IPS DF 4.7 (cell line): Measurements from ENCODE around the gene TNFAIP6.

Experiments
- DNase-seq: peaks from one replicate; pipeline ENCODE4 v3.0.0-alpha.2; 2013; ENCODE audit warnings: low spot score; ENCODE audit errors: extremely low read depth

TNFAIP6 gene

DNA sequence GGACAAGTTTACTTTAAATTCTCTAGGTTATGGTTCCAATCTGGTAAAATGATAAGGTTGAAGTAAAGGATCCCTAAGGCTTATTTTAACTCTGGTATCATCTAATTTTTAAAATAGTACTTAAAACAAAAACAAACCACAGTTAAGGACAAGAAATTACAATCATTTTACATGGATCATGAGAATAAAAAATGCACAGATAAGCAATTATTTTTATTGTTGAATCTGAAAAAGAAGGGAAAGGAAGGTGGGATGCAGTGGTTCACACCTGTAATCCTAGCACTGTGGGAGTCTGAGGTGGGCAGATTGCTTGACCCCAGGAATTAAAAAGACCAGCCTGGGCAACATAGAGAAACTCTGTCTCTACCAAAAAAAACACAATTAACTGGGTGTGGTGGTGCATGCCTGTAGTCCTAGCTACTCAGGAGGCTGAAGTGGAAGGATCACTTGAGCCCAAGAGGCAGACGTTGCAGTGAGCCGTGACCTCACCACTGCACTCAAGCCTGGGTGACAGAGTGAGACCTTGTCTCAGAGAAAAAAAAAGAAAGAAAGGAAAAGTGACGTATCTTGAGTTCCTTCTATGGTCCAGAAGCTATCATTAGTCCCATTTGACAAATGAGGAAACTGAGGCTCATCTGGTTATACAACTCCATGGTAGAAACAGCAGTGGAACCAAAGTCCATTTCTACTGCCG lies 2.5 kb downstream of the TNFAIP6 start:
- DNase-seq = no peak

DNA sequence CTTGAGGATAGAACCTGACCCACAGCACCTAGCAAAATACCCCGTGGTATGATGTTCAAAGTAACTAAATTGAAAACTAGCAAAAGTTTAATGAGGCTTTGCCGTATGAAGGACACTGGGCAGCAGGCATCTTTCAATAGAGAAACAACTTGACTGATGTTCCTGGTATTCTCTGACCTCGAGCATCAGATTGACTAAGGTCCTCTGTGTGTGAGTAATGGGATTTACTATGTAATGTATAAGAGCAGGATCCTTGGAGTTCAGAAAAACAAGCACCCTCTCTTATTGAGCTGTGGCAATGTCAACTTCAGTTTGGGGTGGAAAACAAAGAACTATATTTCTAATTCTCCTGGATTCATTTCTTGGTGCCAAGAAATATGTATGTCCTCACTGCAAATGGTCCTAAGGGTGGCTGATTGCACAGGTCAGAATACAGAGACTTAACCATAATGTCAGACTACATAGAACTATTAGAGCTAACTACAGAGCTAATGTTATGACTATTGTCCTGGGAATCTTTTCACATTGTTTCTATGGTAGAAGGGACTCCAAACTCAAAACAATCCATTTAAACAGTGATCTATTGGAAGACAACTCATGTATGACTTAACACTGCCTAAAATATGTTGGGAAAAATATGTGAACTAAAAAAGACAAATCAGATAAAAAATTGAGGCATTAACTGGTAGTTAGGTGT lies 4.4 kb downstream of the TNFAIP6 start:
- no peak for DNase-seq

DNA sequence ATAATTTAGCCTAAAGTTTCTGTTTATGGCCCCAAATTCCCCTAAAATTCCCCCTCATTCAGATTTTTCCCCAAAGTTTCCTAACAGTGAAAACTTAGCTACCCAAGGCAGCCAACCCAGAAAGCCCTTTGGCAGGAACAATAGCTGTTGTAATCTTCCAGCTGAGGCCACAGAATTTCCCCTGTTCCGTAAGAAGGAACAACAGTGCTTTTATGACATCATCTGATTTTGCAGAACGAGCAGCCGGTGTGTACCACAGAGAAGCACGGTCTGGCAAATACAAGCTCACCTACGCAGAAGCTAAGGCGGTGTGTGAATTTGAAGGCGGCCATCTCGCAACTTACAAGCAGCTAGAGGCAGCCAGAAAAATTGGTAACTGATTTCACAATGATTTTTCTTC lies 6.3 kb downstream of the TNFAIP6 start:
- no peak for DNase-seq

DNA sequence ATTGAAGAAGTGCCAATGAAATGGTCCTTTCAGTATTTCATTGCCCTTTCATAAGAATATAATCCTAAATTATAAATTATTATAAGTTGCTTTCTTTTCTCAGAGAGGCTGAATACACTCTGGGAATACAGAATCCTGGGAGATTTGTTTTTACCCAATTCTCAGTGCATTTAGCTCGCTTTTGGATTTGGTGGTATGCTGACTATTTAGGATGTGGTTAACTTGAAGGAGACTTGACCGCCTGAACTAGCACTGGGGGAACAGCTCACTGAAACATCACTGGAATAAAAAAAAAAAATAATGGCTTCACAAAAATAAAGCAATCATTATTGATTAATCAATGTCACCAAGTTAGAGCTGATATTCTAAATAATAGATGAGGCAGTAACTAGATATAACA lies 10.2 kb downstream of the TNFAIP6 start:
- no peak for DNase-seq

DNA sequence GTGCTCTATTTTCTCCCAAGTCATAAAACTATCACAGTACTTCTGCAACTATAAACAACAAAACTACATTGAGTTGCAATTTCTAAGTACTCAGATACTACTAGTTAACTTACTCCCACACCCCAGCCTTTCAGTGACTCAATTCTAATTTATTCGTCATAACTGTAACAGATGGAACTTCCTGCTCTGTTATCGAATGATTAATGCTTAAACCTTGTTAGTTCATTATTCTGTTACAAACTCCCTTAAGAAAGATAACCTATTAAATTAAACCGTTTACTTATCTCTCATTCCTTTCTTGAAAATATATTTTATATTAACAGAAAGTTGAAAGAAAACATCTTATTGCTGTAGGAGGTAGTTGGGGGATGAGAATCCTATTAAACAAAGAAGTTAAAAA lies 17.0 kb downstream of the TNFAIP6 start:
- DNase-seq = no peak

DNA sequence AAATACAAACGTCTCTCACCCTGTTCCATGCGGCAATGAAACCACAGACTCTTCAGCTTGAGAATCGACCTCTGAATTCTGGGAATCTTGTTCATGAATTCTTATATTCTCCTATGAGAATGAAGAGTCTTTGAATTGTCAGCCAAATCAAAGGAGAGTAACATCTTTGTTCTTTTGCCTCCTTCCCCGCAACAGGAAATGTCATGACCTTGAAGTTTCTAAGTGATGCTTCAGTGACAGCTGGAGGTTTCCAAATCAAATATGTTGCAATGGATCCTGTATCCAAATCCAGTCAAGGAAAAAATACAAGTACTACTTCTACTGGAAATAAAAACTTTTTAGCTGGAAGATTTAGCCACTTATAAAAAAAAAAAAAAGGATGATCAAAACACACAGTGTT lies 21.8 kb downstream of the TNFAIP6 start:
- DNase-seq = no peak

DNA sequence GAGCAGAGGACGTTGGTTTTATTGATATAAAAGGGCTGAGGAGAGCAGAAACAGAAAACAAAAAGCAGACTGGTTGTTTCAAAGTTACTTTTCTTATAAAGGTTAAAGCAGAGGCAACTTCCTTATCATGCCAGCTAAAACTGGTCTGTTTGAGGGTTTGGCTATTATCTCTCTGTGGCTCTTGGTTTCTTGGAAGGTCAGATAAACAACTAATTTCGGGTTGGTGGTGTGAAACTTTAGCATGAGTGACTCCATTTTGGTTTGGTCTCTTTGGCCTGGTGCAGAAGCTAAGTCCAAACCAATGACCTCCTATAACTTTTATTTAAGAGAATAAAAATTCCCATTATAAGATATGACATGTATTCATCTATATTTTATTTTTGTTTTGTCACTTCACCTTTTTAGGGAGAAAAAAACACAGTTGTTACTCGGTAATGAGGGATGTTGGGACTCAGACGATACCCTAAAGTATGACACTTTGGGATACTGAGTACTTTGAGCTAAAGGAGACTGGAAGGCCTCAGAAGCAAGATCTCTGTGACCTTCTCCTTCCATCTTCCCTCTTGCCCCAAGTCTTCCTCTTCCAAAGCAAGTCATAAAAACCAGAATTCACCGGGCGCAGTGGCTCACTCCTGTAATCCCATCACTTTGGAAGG lies 23.3 kb downstream of the TNFAIP6 start:
- no peak for DNase-seq

DNA sequence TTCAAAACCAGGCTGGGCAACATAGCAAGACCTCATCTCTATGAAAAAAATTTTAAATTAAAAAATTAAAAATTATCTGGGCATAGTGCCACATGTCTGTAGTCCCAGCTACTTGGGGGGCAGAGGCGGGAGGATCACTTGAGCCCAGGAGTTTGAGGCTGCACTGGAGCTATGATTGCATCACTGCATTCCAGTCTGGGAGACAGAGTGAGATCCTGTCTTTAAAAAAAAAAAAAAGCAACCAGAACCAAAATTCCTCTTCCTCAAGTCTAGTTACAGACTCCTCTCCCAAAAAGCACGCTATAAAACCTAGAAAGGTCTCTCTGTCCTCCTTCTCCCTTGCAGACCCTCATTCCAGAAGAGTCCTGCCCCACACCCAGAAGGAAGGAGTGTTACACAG lies 23.9 kb downstream of the TNFAIP6 start:
- DNase-seq = no peak

DNA sequence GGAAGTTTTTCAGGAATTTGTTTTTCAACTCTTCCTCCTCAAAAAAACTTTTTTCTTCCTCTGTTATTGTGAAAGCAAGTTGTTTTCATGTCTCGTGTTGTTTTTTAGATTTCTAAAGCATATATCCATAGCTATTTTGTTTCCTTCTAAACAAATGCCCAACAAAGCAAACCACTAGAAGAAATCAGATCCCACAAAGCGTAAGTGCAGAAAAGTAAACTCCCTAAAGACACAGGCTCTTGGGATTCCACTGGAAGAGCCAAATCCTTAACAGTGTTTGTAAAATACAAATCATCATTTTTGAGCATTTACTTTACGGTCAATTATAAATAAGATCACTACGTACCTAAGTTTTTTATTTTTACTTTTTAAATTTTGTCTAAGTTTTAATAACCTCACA lies 30.6 kb downstream of the TNFAIP6 start:
- DNase-seq = no peak

DNA sequence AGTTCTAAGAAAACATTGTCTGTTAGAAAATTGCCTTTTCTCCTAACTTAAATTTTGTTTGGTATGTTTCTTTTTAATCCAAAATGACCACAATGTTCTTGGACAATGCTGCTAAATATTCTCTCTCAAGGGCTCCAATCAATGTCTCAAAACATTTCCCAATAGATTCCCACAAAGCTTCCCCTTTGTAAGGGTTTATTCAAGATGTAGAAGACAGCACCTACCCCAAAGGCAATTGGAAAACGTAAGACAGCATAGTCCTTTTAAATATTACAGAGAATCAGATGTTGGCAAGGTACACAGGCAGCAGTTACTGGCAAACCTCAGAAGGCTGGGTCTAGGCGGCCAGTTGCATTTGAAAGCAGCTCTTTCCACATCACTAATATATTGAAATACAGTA lies 34.0 kb downstream of the TNFAIP6 start:
- no peak for DNase-seq

DNA sequence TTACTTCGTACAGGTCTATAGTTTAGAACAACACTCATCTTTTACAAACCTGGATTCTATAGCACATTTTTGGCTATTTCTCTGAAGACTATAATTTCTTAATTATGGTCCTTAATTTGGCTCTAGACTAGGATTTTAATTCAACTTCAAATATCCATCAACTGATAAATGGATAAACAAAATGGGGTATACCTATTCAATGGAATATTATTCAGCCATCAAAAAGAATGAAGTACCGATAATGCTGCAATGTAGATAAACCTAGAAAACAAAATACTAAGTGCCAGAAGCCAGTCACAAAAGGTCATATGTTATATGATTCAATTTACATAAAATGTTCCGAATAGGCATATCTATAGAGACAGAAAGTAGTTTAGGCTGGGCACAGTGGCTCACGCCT lies 37.1 kb downstream of the TNFAIP6 start:
- no peak for DNase-seq

DNA sequence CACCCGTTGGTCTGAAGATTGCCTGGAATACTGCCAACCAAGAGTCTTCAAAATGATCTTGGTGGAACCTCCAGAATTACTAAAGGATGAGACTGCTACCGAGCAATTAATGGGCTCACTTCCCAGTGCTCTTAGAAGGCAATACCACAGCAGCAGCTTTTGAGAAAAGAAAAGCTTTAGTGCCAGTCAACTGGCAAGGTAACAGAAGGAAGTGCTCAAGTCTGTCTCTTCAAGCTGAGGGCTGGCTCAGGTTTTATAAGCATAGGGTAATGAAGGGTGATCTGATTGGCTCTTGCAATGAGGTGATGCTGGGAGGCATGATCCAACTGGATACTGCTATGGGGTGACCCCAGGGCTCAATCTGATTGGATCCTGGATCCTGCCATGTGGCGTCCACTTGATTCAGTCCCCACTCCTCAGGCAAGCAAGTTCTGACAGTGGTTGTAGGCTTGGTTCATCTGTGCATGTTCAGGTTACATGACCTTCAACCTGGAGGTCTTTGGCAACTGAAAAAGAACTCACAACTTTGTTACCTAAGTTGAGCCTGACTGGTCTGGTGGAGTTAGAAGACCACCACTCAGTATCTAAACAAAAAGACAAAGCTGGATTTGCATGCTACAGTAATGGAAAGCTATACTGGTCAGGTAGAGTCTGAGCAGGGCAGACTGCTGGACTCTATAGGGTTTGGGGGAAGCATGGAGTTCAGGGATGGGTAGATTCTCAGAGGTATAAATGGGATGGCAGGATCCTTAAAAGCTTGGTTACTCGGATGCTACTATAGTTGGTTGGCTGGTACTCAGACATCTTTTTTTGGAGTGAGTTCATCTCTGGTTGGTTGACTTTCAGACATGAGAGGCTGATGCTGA lies 38.4 kb downstream of the TNFAIP6 start:
- no peak for DNase-seq

DNA sequence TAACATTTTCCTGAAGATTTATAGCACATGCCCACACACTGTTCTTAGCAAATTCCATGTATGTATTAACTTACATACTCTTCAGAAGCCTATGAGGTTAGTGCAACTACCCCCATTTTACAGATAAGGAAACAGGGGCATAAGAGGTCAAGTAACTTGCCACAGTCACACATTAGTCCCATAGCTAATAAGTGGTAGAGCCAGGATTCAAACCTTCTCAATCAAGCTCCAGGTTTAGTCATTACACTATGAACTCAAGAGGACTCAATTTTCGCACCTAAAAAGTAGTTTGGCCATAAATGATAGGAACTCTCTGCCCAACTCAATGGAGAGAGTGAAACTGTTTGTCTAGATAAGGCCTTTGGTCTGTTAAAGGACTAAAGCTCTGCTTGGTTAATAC lies 42.6 kb downstream of the TNFAIP6 start:
- no peak for DNase-seq

DNA sequence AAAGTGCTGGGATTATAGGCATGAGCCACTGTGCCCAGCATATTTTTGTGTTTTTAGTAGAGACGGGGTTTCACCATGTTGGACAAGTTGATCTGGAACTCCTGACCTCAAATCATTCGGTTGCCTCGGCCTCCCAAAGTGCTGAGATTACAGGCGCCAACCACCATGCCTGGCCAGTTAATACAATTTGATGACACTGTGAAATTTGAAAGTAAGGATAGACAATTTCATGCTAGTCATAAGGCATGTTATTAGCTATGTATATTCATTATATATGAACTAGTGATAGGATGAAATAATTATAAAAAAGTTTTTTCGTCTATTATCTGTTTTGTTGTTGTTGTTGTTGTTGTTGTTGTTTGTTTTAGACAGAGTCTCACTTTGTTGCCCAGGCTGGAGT lies 43.8 kb downstream of the TNFAIP6 start:
- no peak for DNase-seq

DNA sequence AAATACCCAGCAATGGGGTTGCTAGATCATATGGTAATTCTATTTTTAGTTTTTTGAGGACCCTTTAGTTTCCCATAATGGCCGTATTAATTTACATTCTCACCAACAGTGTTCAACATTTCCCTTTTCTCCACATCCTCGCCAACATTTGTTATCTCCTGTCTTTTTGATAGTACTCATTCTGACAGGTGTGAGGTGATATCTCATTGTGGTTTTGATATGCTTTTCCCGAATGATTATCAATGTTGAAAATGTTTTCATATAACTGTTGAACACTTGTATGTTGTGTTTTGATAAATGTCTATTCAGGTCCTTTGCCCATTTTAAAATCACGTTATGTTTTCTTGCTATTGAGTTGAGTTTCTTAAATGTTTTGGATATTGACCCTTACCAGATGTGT lies 46.5 kb downstream of the TNFAIP6 start:
- no peak for DNase-seq

DNA sequence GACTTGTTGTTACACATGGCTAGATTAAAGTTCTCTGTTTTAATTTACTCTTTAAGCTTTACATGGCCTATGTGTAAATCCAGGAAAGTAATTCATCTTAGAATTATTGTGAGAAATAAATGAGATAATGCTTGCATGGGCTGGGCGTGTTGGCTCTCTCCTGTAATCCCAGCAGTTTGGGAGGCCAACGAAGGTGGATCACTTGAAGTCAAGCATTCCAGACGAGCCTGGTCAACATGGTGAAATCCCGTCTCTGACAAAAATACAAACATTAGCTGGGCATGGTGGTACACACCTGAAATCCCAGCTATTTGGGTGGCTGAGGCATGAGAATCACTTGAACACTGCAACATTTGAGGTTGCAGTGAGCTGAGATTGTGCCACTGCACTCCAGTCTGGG lies 48.0 kb downstream of the TNFAIP6 start:
- no peak for DNase-seq

DNA sequence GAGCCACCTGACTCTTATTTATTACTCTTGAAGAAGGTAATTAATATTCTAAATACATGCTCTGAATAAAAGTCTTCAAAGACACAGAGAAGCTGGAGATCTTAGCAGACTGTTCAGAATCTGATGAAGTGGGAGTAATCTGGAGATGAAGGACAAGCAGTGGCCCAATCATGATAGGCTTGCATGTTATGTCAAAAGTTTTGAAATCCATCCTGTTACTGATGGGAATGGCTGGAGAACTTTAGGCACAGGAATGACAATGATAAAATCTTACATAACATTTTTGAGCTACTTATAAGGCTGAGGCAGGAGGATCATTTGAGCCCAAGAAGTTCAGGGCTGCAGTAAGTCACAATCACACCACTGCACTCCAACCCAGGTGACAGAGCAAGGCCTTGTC lies 49.9 kb downstream of the TNFAIP6 start:
- no peak for DNase-seq

DNA sequence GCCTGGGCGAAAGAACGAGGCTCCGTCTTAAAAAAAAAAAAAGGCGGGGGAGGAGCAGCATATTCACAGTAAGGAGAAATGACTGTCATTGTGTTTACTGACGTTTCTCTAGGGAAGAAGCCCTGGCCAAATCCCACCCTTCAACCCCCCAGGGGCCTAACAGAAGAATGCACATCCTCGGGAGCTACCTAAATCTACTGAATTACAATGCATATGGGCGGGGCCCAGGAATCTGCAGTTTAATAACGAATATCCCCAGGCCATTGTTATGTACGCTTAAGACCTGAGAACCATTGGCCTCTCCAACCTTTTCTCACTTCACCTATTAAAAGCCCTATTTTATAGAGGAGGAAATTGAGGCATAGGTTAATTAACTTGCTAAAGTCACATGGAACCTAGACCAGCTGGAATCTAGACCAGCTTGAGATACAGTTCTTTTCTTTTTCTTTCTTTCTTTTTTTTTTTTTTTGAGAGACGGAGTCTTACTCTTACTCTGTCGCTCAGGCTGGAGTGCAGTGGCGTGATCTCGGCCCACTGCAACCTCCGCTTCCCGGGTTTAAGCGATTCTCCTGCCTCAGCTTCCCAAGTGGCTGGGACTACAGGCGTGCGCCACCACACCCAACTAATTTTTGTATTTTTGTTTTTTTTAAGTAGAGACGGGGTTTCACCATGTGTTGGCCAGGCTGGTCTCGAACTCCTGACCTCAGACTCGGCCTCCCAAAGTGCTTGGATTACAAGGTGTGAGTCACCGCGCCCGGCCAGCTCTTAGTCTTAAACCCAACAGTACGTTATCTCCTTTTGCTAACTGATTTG lies 51.6 kb downstream of the TNFAIP6 start:
- DNase-seq = peak; percentile 64

DNA sequence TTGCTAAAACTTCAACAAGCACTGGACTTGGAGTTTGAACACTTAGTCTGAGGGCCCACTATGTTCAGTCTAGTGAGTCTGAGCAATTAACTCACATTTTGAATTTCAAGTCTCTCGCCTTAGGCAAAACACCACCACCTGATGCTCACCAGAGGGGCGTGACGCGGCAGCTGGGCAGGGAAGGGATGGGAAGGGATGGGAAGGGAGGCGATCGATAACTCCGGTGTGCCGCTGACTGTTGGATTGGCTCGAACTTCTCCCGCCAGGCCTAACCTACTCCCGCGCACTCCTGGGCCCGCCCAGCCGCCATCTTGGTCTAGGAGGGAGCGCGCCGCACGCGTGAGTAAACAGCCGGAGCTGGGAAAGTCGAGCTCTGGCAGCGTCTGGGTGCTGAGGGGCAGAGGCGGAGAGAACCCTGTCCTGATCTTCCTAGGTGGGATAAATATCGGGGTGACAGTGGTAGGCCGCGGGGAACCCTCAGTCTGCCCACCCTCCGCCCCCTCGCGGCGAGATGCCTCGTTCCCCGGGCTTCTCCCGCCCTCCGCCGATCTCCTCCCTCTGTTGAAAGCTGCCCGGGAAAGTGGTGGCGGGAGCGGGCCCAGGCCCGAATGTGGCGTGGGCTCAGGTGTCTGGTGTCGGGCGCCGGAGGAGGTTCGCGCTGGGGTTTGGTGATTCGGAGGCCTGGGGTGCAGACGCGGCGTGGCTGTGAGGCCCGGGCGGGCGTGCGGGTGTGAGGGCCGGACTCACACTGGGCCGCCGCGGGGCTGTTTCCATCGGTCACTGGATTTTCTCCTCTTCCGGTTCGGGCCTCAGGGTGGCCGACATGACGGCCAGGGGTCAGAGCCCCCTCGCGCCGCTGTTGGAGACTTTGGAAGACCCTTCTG lies 52.5 kb downstream of the TNFAIP6 start, which contains the start of gene RIF1:
Gene RIF1, plus strand, starts transcription at position 302 of the 884 bp plus-strand sequence. Its CDS starts 522 bp downstream, at position 824.
- peak; percentile 90 for DNase-seq

DNA sequence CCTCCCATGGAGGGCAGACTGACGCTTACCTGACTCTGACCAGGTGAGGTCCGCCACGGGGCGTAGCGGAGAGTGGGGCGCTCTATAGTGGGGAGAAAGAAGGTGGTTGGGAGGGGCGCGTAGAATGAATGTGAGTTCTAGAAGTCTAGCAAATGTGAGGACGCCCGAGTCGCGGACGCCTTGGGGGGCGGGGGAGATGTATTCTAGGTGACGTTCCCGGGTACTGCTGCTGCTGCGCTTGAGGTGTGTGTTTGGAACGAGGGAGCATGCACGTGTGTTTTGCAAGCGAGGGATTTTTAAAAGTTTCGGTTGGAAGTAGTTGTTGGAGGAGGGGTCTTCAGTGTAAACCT lies 53.1 kb downstream of the TNFAIP6 start:
- DNase-seq = no peak
